Caco-2 (cell line): ENCODE data around the gene ZNF48. TPM values are rescaled to one million over a fixed set of nuclear protein-coding genes. Genes with fewer than 3 reads are reported as not detected.

Source experiments
- BruUV-seq: library from RNA; stranded (reverse); fragments of 400-500 nt; replicated peaks from 2 replicates; lab custom pipeline; 2021; lab: Mats Ljungman, UMichigan
- CTCF ChIA-PET: fragments of 300-600 bp; sonication (Branson Sonifier 250); formaldehyde crosslinking; loops from one replicate; lab custom pipeline; 2022; ENCODE audit warnings: antibody characterized with exemption; lab: Charles Lee
- POLR2A ChIA-PET: fragments of 300-600 bp; sonication (Branson Sonifier 250); formaldehyde crosslinking; loops from one replicate; lab custom pipeline; 2022; ENCODE audit warnings: antibody characterized with exemption; lab: Charles Lee
- DNase-seq, 2 experiments: peaks; one replicate each; pipeline versions ENCODE4 v3.0.0 to v3.0.0-alpha.2; 2020 to 2022
- H3K27me3 ChIP-seq: replicated peaks from 2 replicates; pipeline ENCODE4 v1.6.0; 2011; ENCODE audit warnings: low read length; ENCODE audit not compliant: control insufficient read depth, insufficient read depth
- H3K36me3 ChIP-seq: 2 replicates; pipeline ENCODE4 v1.5.1; 2011; ENCODE audit warnings: low read length; ENCODE audit not compliant: control insufficient read depth, insufficient read depth
- H3K4me1 ChIP-seq: fragments of 250-450 bp; sonication (Bioruptor Pico); 2 replicates; pipeline ENCODE4 v1.5.1; 2020; ENCODE audit warnings: mild to moderate bottlenecking
- H3K4me3 ChIP-seq: 2 replicates; pipeline ENCODE4 v1.5.1; 2011; ENCODE audit warnings: low read depth, mild to moderate bottlenecking, control low read depth, low read length
- H3K9me3 ChIP-seq: fragments of 250-450 bp; sonication (Bioruptor Pico); 2 replicates; pipeline ENCODE4 v1.5.1; 2020; ENCODE audit warnings: mild to moderate bottlenecking, moderate library complexity
- H3K27ac Mint-ChIP-seq: one replicate; pipeline ENCODE4 v1.8.0; 2022; ENCODE audit warnings: mixed read lengths; ENCODE audit not compliant: unreplicated experiment
- H3K27me3 Mint-ChIP-seq: one replicate; pipeline ENCODE4 v1.8.0; 2022; ENCODE audit warnings: mixed read lengths; ENCODE audit not compliant: insufficient read depth, unreplicated experiment
- H3K36me3 Mint-ChIP-seq: one replicate; pipeline ENCODE4 v1.8.0; 2022; ENCODE audit warnings: mild to moderate bottlenecking, mixed read lengths; ENCODE audit not compliant: insufficient read depth, unreplicated experiment
- H3K4me1 Mint-ChIP-seq: one replicate; pipeline ENCODE4 v1.8.0; 2022; ENCODE audit warnings: low read depth, mixed read lengths; ENCODE audit not compliant: unreplicated experiment
- H3K4me3 Mint-ChIP-seq: one replicate; pipeline ENCODE4 v1.8.0; 2022; ENCODE audit warnings: mild to moderate bottlenecking, moderate library complexity, mixed read lengths; ENCODE audit not compliant: unreplicated experiment
- H3K9me3 Mint-ChIP-seq: one replicate; pipeline ENCODE4 v1.8.0; 2022; ENCODE audit warnings: mixed read lengths; ENCODE audit not compliant: unreplicated experiment
- CTCF ChIP-seq, 2 experiments: fragments of 200-600 bp in 1 of 2; IDR thresholded peaks; 1 replicate in 1 of 2; 2 replicates in 1 of 2; pipeline versions ENCODE4 v1.5.1 to v1.8.0; 2011 to 2022; ENCODE audit warnings: antibody characterized with exemption in 1 of 2, control low read depth in 1 of 2, inconsistent platforms in 1 of 2, low read depth in 1 of 2, low read length in 1 of 2, mild to moderate bottlenecking in 1 of 2, moderate library complexity in 1 of 2; ENCODE audit not compliant: insufficient read depth in 1 of 2, severe bottlenecking in 1 of 2, unreplicated experiment in 1 of 2
- intact Hi-C: fragments of 100-400 bp; cut with micrococcal nuclease; formaldehyde crosslinking; loops from one replicate; pipeline ENCODE4 v1.10.0; 2022; ENCODE audit not compliant: unreplicated experiment
- total RNA-seq: library from RNA; stranded (reverse); gene quantifications from 2 replicates; pipeline ENCODE4 v1.2.3, GENCODE V29; 2022

ZNF48 gene
- total RNA-seq, 1 experiment from 2014 or later = 13.4 TPM

DNA sequence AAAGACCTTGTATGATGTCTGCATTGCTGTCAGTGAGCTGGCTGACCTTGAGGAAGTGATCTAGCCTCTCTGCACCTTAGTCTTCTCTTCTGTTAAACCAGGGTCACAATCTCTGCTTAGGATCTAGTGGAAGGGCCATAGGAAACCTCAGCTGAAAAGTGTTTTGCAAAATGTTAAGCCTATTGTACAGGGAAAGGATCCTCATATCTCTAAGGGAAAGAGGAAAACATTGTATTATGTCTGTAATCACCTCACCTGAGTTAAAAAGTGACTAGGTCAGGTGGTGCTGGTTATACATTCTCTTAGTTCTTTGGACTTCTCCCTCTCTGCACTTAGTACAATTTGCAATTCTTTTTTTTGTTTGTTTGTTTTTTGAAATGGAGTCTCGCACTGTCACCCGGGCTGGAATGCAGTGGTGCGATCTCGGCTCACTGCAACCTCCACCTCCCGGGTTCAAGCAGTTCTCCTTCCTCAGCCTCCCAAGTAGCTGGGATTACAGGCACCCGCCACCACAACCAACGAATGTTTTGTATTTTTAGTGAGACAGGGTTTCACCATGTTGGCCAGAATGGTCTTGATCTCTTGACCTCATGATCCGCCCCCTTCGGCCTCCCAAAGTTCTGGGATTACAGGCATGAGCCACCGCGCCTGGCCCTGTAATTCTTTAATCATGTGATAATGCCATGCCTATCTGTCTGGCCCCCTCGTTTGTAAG lies 52.4 kb downstream of the ZNF48 start:
- Histone ChIP-seq H3K36me3 (peaks cover 8% of the 10 kb centered on the region; the same call in 1 of the 2 replicates), H3K4me1 (peaks cover 29% of the 10 kb centered on the region), H3K4me3 (no peak overlapping the region), H3K9me3 (no peaks in the 10 kb centered on the region), H3K27me3 (no peaks in the 10 kb centered on the region)
- no peaks in the 10 kb centered on the region for H3K27me3 Mint-ChIP-seq
- no TSS peak for BruUV-seq
- DNase-seq = peak in 1 of 2 experiments; percentile 47
- intact Hi-C loops = loop anchor here (2.0 kb wide), 1 partner anchor 87 kb away; the partner anchor contains the start of gene ZNF747
- H3K9me3 Mint-ChIP-seq = no peaks in the 10 kb centered on the region
- ChIA-PET POLR2A (interaction anchor here (0.9 kb wide), 1 partner anchor 30 kb away, joined by 5 read pairs; no protein-coding TSS in a partner anchor), CTCF (interaction anchor here (0.7 kb wide), 1 partner anchor 19 kb away, joined by 4 read pairs; no protein-coding TSS in a partner anchor)
- H3K27ac Mint-ChIP-seq = peak overlapping the region; percentile 98
- no peak for TF ChIP-seq CTCF (IDR thresholded peaks at IDR 0.05; ENCODE audit: insufficient read depth in 1 of 2, low read depth in 1 of 2, low read length in 1 of 2, severe bottlenecking in 1 of 2, unreplicated experiment in 1 of 2)
- H3K4me3 Mint-ChIP-seq = peak overlapping the region; percentile 50
- H3K36me3 Mint-ChIP-seq = peaks cover 35% of the 10 kb centered on the region
- peaks cover 13% of the 10 kb centered on the region for H3K4me1 Mint-ChIP-seq

GRCh38 chr16:30449116-30449435 lies 53.9 kb downstream of the ZNF48 start:
- H3K36me3 Mint-ChIP-seq = peaks cover 21% of the 10 kb centered on the region

More at GRCh38 chr16:30449116-30449435, 53.9 kb downstream of the ZNF48 start:
- no TSS peak for BruUV-seq
- CTCF ChIA-PET = interaction anchor here (1.1 kb wide), 1 partner anchor 19 kb away, joined by 6 read pairs; the partner anchor contains the start of gene DCTPP1
- POLR2A ChIA-PET = no interaction called here
- Mint-ChIP-seq H3K27me3 (no peaks in the 10 kb centered on the region), H3K4me3 (no peak overlapping the region), H3K9me3 (no peaks in the 10 kb centered on the region), H3K4me1 (peaks cover 8% of the 10 kb centered on the region), H3K27ac (no peak overlapping the region)
- no peak for TF ChIP-seq CTCF (IDR thresholded peaks at IDR 0.05; ENCODE audit: insufficient read depth in 1 of 2, low read depth in 1 of 2, low read length in 1 of 2, severe bottlenecking in 1 of 2, unreplicated experiment in 1 of 2)
- no peak overlapping the region for H3K4me3 ChIP-seq
- peaks cover 4% of the 10 kb centered on the region; the same call in 1 of the 2 replicates for H3K36me3 ChIP-seq
- H3K9me3 ChIP-seq = no peaks in the 10 kb centered on the region
- no peak for DNase-seq
- intact Hi-C loops = loop anchor here (2.0 kb wide), 1 partner anchor 86 kb away; the partner anchor contains the start of gene ZNF747
- H3K27me3 ChIP-seq = no peaks in the 10 kb centered on the region
- peaks cover 27% of the 10 kb centered on the region for H3K4me1 ChIP-seq

Other genes starting within 250 kb of the ZNF48 start
- 0.95 and 1.2 TPM in 2 replicates for gene CORO1A, start 211.8 kb upstream of the ZNF48 start, total RNA-seq
- gene BOLA2B, start 201.8 kb upstream of the ZNF48 start, total RNA-seq = 96.5 and 114 TPM in 2 replicates
- 19.1 and 19.9 TPM in 2 replicates for gene SLX1A, start 201.5 kb upstream of the ZNF48 start, total RNA-seq
- gene SULT1A3, start 196.2 kb upstream of the ZNF48 start, total RNA-seq = 8.3 and 9.1 TPM in 2 replicates
- gene NPIPB13, start 146.9 kb upstream of the ZNF48 start, total RNA-seq = 6.7 and 7.8 TPM in 2 replicates
- gene CD2BP2, start 40.1 kb upstream of the ZNF48 start, total RNA-seq = 50.1 and 51.8 TPM in 2 replicates
- 36.9 and 40.5 TPM in 2 replicates for gene TBC1D10B, start 24.9 kb upstream of the ZNF48 start, total RNA-seq
- 2.7 and 2.9 TPM in 2 replicates for gene MYL11, start 20.6 kb upstream of the ZNF48 start, total RNA-seq
- gene SEPTIN1, start 12.9 kb upstream of the ZNF48 start, total RNA-seq = 0.21 and 0.34 TPM in 2 replicates
- 4.7 and 5.8 TPM in 2 replicates for gene ZNF771, start 12.2 kb downstream of the ZNF48 start, total RNA-seq
- 51.1 and 53.2 TPM in 2 replicates for gene DCTPP1, start 34.6 kb downstream of the ZNF48 start, total RNA-seq
- gene SEPHS2, start 50.5 kb downstream of the ZNF48 start, total RNA-seq = 80.2 and 91.6 TPM in 2 replicates
- 0.57 TPM in 1 of 2 replicates, not detected in the other for gene ITGAL, start 77.3 kb downstream of the ZNF48 start, total RNA-seq
- 30.3 and 30.6 TPM in 2 replicates for gene ZNF768, start 131.1 kb downstream of the ZNF48 start, total RNA-seq
- gene ZNF747, start 139.4 kb downstream of the ZNF48 start, total RNA-seq = 6.9 and 8.1 TPM in 2 replicates
- 8.5 and 10.9 TPM in 2 replicates for gene ZNF764, start 163.0 kb downstream of the ZNF48 start, total RNA-seq
- gene ZNF688, start 176.3 kb downstream of the ZNF48 start, total RNA-seq = 6.2 and 10.0 TPM in 2 replicates
- gene ZNF785, start 190.3 kb downstream of the ZNF48 start, total RNA-seq = 13.5 and 13.6 TPM in 2 replicates
- gene ZNF689, start 215.0 kb downstream of the ZNF48 start, total RNA-seq = 11.4 and 11.7 TPM in 2 replicates